Stimulated activated CD4-positive, alpha-beta T cell treated with anti-CD3 and anti-CD28 coated beads, Interleukin-12 subunit alpha, Interleukin-12 subunit beta, amount 100 ng/mL, for 24 hours (primary cell): ENCODE results near the gene ZFTA.
"Not testable (repeated sequence)": the region's sequence is repeated elsewhere in the genome, so short reads cannot be mapped to it uniquely, and the experiment has no call there.

ENCODE experiments used
- DNase-seq, 2 experiments: peaks; one replicate each; pipeline ENCODE4 v3.0.0-alpha.2; 2020; ENCODE audit warnings: low read depth in 2 of 2

Gene ZFTA

GRCh38 chr11:63768237-63769041 is at the start of gene ZFTA:
ZFTA (minus strand) TSS chr11:63768775; CDS start chr11:63768622, 153 bp downstream.
- peak in 1 of 2 experiments; percentile 31 for DNase-seq

GRCh38 chr11:63817758-63818498 is 49.4 kb upstream of the ZFTA start:
- no peak for DNase-seq

GRCh38 chr11:63816732-63817131 is 48.2 kb upstream of the ZFTA start:
- no peak for DNase-seq

GRCh38 chr11:63816166-63816565 is 47.6 kb upstream of the ZFTA start:
- no peak for DNase-seq

- DNase-seq: no peak
Measured at GRCh38 chr11:63814383-63814736, 45.8 kb upstream of the ZFTA start.

GRCh38 chr11:63813563-63814382 is 45.2 kb upstream of the ZFTA start:
- DNase-seq: peak in 1 of 2 experiments; percentile 49

- DNase-seq: peak; percentile 42 to 69
Measured at GRCh38 chr11:63813035-63813562, 44.5 kb upstream of the ZFTA start, which contains the start of gene SPINDOC. SPINDOC (plus strand) TSS chr11:63813456; CDS start chr11:63813687, 231 bp downstream.

GRCh38 chr11:63811522-63811921 is 42.9 kb upstream of the ZFTA start:
- DNase-seq: no peak

GRCh38 chr11:63810383-63810782 is 41.8 kb upstream of the ZFTA start:
- DNase-seq: not testable (repeated sequence)

GRCh38 chr11:63805844-63806415 is 37.4 kb upstream of the ZFTA start:
- DNase-seq: no peak

- DNase-seq: no peak
Measured at GRCh38 chr11:63804259-63804658, 35.7 kb upstream of the ZFTA start.

GRCh38 chr11:63802637-63803414 is 34.3 kb upstream of the ZFTA start:
- DNase-seq: no peak

- no peak for DNase-seq
Measured at GRCh38 chr11:63800921-63801320, 32.3 kb upstream of the ZFTA start.

GRCh38 chr11:63795066-63795465 is 26.5 kb upstream of the ZFTA start:
- no peak for DNase-seq

GRCh38 chr11:63793161-63793560 is 24.6 kb upstream of the ZFTA start:
- no peak for DNase-seq

- DNase-seq: no peak
Measured at GRCh38 chr11:63791495-63792167, 23.1 kb upstream of the ZFTA start.

- DNase-seq: no peak
Measured at GRCh38 chr11:63785823-63786222, 17.2 kb upstream of the ZFTA start.

- DNase-seq: no peak
Measured at GRCh38 chr11:63783925-63784592, 15.5 kb upstream of the ZFTA start.

GRCh38 chr11:63782749-63783148 is 14.2 kb upstream of the ZFTA start:
- no peak for DNase-seq

- DNase-seq: no peak
Measured at GRCh38 chr11:63779039-63779438, 10.5 kb upstream of the ZFTA start.
